Measurements from ENCODE around the gene ZNF579.

DNA sequence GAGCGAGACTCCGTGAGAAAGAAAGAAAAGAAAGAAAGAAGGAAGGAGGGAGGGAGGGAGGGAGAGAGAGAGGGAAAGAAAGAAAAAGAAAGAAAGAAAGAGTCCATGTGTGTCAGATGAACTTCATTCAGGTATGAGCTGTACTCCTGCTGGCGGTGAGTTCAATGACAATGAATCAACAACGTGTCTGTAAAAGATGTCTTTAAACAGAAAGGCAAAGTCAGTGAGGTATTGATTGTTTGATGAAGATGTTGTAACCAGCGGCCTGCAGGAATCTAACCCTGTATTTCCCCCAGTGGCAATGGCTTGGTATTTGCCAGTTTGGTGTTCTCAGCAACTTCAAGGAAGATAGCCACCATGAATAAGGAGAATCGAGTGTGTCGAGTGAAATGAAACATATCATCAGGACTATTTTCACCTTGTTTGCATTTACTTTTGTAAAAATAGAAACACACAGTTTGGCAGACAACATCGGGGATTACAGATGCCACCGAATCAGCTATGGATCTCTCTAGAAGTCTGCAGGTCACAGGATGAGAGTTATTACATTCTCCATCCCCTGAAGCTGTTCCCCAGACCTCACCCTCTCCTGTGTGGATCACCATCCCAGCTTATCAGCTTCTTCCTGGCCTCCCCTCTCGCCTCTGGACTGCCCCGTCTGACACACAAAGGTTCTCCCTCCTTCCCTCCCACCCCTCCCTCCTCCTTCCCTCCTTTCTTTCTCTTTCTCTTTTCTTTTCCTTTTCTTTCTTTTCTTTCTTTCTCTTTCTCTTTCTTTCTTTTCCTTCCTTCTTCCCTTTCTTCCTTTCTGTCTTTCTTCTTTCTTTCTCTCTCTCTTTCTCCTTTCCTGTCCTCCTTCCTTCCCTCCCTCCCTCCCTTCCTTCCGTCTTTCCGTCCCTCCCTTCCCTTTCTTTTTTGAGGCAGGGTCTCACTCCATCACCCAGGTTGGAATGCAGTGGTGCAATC, 27.1 kb downstream of the ZNF579 start:
- TF ChIP-seq, protein P1, sequence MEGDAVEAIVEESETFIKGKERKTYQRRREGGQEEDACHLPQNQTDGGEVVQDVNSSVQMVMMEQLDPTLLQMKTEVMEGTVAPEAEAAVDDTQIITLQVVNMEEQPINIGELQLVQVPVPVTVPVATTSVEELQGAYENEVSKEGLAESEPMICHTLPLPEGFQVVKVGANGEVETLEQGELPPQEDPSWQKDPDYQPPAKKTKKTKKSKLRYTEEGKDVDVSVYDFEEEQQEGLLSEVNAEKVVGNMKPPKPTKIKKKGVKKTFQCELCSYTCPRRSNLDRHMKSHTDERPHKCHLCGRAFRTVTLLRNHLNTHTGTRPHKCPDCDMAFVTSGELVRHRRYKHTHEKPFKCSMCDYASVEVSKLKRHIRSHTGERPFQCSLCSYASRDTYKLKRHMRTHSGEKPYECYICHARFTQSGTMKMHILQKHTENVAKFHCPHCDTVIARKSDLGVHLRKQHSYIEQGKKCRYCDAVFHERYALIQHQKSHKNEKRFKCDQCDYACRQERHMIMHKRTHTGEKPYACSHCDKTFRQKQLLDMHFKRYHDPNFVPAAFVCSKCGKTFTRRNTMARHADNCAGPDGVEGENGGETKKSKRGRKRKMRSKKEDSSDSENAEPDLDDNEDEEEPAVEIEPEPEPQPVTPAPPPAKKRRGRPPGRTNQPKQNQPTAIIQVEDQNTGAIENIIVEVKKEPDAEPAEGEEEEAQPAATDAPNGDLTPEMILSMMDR (conservative IDR thresholded peaks at IDR 0.05): no peak
- no peak for TF ChIP-seq EZH2 (IDR thresholded peaks at IDR 0.05; ENCODE audit: low read depth)

Measured in PC-9 (cell line).